GM19438 (cell line): ENCODE measurements around the gene TRIM63.

Experiments used
- ATAC-seq: cut with Tn5 transposase; IDR thresholded peaks from one replicate; pipeline ENCODE4 v1.9.1; 2021; ENCODE audit warnings: low read depth; ENCODE audit not compliant: unreplicated experiment

Gene TRIM63

DNA sequence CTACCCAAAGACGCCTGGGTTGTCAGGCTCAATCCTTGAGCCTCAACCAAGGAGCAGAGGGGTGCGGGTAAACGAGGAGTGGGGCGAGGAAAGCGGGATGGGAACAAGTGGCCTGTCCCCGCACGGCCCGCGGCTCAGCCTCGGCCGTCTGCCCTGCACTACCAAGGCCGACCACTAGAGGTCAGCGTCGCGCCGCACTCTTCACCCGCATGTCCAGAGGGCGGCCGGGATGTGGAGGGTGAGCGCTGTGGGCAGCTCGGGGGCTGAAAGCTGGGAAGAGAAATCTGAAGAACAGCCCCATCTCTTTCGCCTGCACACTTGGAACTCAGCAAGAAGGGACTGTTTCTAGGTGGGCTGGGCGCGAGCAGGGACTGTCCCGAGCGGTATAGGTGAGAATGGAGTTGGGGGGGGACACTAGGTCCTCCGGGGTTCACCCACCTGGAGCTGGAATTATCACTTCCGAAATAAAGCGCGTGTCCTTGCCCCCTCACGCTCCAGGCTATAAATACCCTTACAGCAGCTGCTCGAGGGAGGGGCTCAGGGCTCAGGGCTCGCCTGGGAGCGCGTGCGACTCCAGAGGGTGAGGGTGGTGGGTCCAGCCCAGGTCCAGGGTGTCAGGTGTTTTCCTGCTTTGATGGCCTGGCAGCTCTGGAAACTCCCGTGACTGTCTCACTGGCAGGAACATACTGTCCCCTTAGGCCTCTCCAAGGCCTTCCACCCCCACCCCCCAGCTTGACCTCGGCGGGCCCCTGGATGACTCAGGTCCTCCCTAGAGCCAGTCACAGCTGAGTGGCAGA is 31.3 kb downstream of the TRIM63 start:
- ATAC-seq, result peak; percentile 73

- ATAC-seq, result peak; percentile 90
Observed at GRCh38 chr1:26035203-26035958, 32.0 kb downstream of the TRIM63 start.

DNA sequence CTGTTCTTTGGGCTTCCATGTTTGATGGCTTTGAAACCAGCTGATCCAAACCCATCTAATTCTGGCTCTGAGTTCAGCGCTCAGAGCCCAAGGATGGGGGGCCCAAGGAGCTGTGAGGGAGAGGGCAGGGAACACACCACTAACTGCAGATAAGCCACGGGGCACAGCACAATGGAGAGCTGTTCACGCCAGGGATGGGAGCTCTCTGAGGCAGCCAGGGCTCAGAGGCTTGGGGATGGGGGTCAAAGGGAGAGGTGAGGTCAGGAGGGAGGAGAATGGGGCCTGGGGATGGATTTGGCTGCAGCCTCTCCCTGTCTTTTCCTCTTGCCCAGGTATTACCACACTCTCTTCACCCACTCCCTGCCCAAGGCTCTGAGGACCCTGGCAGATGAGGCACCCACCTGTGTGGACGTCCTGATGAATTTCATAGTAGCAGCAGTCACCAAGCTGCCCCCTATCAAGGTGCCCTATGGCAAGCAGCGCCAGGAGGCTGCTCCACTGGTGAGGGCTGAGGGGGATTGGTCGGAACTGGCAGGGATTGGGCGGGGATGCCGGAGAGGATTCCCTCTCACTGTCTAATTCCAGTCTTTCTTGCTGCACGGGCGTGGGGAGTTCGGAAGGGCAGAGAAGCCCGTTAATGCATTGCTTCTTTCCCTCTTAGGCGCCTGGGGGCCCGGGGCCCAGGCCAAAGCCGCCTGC is 32.8 kb downstream of the TRIM63 start:
- ATAC-seq, result no peak

GRCh38 chr1:26032656-26033357 is 34.6 kb downstream of the TRIM63 start:
- no peak for ATAC-seq

DNA sequence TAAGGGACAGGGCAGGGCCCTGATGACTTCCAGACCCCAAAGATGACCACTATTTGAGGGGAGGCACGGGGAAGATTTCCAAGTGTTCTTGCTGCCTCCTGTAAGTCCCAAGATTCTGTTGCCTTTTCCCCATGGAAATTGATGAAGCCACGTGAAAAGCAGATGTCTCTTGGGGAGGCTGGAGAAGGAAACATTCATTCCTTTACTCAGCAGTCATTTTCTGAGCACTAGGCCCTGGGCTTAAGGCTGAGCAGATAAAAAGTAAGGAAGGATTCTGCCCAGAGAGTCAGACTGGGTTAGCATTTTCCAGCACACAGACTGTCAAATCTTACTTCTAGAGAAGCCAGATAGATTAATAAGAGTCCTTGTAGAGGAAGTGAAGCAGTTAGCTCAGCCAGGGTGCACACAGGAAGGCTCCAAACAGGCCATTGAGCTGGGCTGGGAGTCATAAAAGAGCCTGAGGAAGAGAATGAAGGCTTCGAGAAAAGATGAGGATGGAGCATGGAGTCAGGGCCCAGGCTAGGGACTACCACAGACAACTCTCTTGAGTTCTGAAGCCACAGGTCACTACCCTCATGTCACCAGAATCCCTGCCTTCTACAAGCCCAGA is 35.7 kb downstream of the TRIM63 start:
- no peak for ATAC-seq

- no peak for ATAC-seq
Observed at GRCh38 chr1:26031196-26031595, 36.2 kb downstream of the TRIM63 start.

DNA sequence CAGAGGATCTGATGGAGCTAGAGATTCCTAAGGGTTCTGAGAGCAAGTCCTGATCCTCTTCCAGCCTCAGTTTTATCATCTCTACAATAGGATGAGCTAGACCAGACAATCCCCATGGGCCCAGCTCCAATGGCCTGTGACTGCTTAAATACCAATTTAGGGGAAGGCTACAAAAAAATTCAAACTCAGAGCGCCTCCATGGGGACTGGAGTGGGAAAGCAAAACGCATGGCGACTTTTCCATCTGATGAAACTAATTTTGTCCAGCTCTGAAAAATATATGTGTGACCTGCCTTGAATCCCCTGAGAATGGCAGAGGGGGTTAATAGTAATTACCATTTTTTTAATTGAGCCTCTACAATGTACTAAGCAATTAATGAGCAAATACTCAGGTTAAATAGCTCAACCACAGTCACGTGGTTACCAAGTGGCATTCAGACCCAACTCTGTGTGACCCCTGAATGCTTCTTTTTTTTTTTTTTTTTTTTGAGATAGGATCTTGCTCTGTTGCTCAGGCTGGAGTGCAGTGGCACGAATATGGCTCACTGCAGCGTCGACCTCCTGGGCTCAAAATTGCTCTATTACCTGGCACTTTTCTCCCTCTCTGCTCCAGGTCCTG is 37.5 kb downstream of the TRIM63 start:
- no peak for ATAC-seq

- ATAC-seq, result no peak
Observed at GRCh38 chr1:26029054-26029863, 38.2 kb downstream of the TRIM63 start.

- no peak for ATAC-seq
Observed at GRCh38 chr1:26028490-26028980, 38.9 kb downstream of the TRIM63 start.

GRCh38 chr1:26027716-26028489 is 39.5 kb downstream of the TRIM63 start:
- ATAC-seq, result no peak

GRCh38 chr1:26025517-26025916 is 41.9 kb downstream of the TRIM63 start:
- ATAC-seq, result no peak

DNA sequence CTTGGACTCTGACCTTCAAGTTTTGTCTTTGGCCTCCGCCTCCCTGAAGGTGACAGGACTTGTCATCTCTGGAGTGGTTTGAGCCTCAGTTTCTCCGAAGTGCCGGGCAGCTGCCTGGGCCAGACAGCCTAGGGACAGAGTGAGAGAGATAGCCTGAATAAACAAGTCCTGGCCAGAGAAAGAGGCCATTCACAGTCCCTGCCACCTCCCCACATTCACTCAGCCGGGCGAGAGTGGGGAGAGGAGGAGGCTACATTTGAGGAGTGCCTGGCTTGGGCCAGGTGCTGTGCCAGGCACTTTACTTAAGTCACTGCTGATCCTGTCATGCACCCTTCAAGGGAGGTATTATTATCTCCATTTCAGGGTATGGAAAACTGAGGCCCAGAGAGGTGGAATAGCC is 42.4 kb downstream of the TRIM63 start:
- ATAC-seq, result no peak

GRCh38 chr1:26023826-26024225 is 43.6 kb downstream of the TRIM63 start:
- ATAC-seq, result no peak

DNA sequence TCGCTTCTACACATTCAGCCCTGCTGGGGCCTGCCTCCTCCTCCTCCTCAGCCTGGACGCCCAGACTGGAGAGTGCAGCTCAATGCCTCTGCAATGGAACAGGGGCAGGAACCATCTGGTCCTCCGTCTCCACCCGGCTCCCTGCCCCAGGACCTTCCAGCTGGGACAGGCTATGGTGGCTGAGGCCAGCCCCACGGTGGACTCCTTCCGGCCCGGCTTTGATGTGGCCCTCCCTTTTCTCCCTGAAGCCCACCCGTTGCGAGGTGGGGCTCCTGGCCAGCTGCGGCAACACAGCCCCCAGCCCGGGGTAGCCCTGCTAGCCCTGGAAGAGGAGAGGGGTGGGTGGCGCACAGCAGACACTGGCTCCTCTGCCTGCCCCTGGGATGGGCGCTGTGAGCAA is 44.4 kb downstream of the TRIM63 start:
- ATAC-seq, result no peak

GRCh38 chr1:26022404-26022779 is 45.0 kb downstream of the TRIM63 start:
- ATAC-seq, result no peak

- ATAC-seq, result no peak
Observed at GRCh38 chr1:26021647-26022403, 45.6 kb downstream of the TRIM63 start, which contains the start of gene EXTL1. Gene EXTL1 (plus strand): TSS chr1:26021775. CDS start chr1:26022647, 872 bp downstream.

DNA sequence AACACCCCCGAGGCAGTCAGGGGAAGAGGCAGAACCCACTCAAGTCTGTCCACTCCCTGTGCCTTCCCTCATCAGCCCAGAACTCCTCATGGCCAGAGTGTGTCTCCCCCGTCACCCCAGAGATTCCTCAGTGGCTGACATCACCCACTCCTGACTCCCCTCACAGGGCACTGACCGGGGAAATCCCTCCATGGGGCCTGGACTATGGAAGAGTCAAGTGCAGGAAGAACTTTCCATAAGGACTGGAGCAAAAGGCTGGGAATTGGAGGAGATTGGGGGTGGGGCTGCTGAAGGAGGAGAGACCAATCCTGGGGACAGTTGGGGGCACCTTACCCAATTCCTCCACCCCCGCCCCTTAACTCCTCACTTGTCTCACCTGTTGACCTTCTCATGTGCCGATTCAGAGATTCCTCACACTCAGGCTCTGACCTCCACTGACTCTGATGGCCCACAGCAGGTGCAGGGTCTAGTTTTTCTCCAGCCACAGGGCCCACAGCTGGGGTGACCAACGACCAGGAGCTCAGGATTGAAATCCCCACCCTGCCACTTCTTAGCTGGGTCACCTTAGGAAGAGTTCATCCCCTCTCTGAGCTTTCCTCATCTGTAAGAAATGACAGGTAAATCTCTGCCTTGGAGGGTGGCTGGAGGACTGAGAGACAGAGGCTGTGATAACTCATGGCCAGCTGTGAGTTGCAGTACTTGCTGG is 46.3 kb downstream of the TRIM63 start:
- no peak for ATAC-seq
